PC-3 (cell line): ENCODE results near the gene RALB. TPM values are rescaled to one million over a fixed set of nuclear protein-coding genes. Genes with fewer than 3 reads are reported as not detected.

ENCODE experiments used
- ATAC-seq: fragments of 200-7000 bp; cut with Tn5 transposase; 2 replicates; pipeline ENCODE4 v1.9.1; 2020; ENCODE audit warnings: mild to moderate bottlenecking, moderate library complexity
- BruUV-seq: library from RNA; stranded (reverse); fragments of 400-500 nt; replicated peaks from 2 replicates; lab custom pipeline; 2021; lab: Mats Ljungman, UMichigan
- CTCF ChIA-PET: fragments of 300-600 bp; sonication (Branson Sonifier 250); formaldehyde crosslinking; loops from one replicate; lab custom pipeline; 2022; ENCODE audit warnings: antibody characterized with exemption; lab: Charles Lee
- POLR2A ChIA-PET: fragments of 300-600 bp; sonication (Branson Sonifier 250); formaldehyde crosslinking; loops from one replicate; lab custom pipeline; 2022; ENCODE audit warnings: antibody characterized with exemption; ENCODE audit not compliant: unreplicated experiment; lab: Charles Lee
- DNase-seq: peaks from one replicate; pipeline ENCODE4 v3.0.0-alpha.2; 2015
- H2AFZ ChIP-seq: fragments of 300-600 bp; sonication (generic); 2 replicates; pipeline ENCODE4 v1.6.0; 2016; ENCODE audit warnings: antibody characterized with exemption, low read length
- H3F3A ChIP-seq: fragments of 300-600 bp; sonication (generic); one replicate; pipeline ENCODE4 v1.6.0; 2017; ENCODE audit warnings: antibody characterized with exemption, low read length, control low read depth, mild to moderate bottlenecking; ENCODE audit not compliant: unreplicated experiment
- H3K27ac ChIP-seq: fragments of 300-600 bp; sonication (generic); 2 replicates; pipeline ENCODE4 v1.5.1; 2016; ENCODE audit warnings: mild to moderate bottlenecking, low read length
- H3K27me3 ChIP-seq: fragments of 300-600 bp; sonication (generic); 2 replicates; pipeline ENCODE4 v1.6.1; 2016; ENCODE audit warnings: low read length, mixed read lengths
- H3K36me3 ChIP-seq: fragments of 300-600 bp; sonication (generic); 2 replicates; pipeline ENCODE4 v1.6.1; 2016; ENCODE audit warnings: low read depth, mixed run types, low read length, mixed read lengths
- H3K4me1 ChIP-seq: fragments of 300-600 bp; sonication (generic); 2 replicates; pipeline ENCODE4 v1.5.1; 2016; ENCODE audit warnings: low read length; ENCODE audit not compliant: insufficient read depth
- H3K4me2 ChIP-seq: fragments of 300-600 bp; sonication (generic); 2 replicates; pipeline ENCODE4 v1.6.0; 2016; ENCODE audit warnings: low read length
- H3K4me3 ChIP-seq: fragments of 300-600 bp; sonication (generic); 2 replicates; pipeline ENCODE4 v1.5.1; 2016; ENCODE audit warnings: mild to moderate bottlenecking, low read length, mixed read lengths
- H3K79me2 ChIP-seq: fragments of 300-600 bp; sonication (generic); 2 replicates; pipeline ENCODE4 v1.6.1; 2017; ENCODE audit warnings: low read length, mixed read lengths
- H3K9ac ChIP-seq: fragments of 300-600 bp; sonication (generic); 2 replicates; pipeline ENCODE4 v1.6.0; 2016; ENCODE audit warnings: mild to moderate bottlenecking, low read length
- H3K9me2 ChIP-seq: fragments of 300-600 bp; sonication (generic); replicated peaks from 2 replicates; pipeline ENCODE4 v1.6.1; 2016; ENCODE audit warnings: mixed run types, low read length, mixed read lengths
- H3K9me3 ChIP-seq: fragments of 300-600 bp; sonication (generic); 2 replicates; pipeline ENCODE4 v1.6.1; 2016; ENCODE audit warnings: low read length, mixed read lengths
- H4K20me1 ChIP-seq: fragments of 300-600 bp; sonication (generic); 2 replicates; pipeline ENCODE4 v1.6.1; 2016; ENCODE audit warnings: low read length, mixed read lengths
- CTCF ChIP-seq: fragments of 300-600 bp; sonication (generic); conservative IDR thresholded peaks from 2 replicates; pipeline ENCODE4 v1.5.1; 2017; ENCODE audit warnings: antibody characterized with exemption, low read depth, mild to moderate bottlenecking, low read length
- EZH2 ChIP-seq: fragments of 300-600 bp; sonication (generic); IDR thresholded peaks from one replicate; pipeline ENCODE4 v1.6.1; 2017; ENCODE audit warnings: antibody characterized with exemption, mild to moderate bottlenecking, low read length; ENCODE audit not compliant: unreplicated experiment
- EZH2phosphoT487 ChIP-seq: fragments of 300-600 bp; sonication (generic); IDR thresholded peaks from 2 replicates; pipeline ENCODE4 v1.6.1; 2018; ENCODE audit warnings: mild to moderate bottlenecking, antibody characterized with exemption, low read length, borderline replicate concordance
- intact Hi-C: fragments of 100-400 bp; cut with micrococcal nuclease; formaldehyde crosslinking; loops from 2 replicates; pipeline ENCODE4 v1.9.0; 2023
- total RNA-seq: library from RNA; depleted of rRNA; stranded (reverse); fragments of >200 nt; gene quantifications from 2 replicates; pipeline ENCODE4 v1.2.3, GENCODE V29; 2014

The RALB gene
- total RNA-seq, 1 experiment from 2014 or later = 57.9 TPM

- ATAC-seq (no peak), DNase-seq (no peak)
- no peaks in the 10 kb centered on the region for H3F3A ChIP-seq
- intact Hi-C loops = no loop called here
- H3K27ac ChIP-seq = no peak overlapping the region
- no peaks in the 10 kb centered on the region for H4K20me1 ChIP-seq
- no peak overlapping the region for H3K9ac ChIP-seq
- no peak overlapping the region for H3K4me2 ChIP-seq
- peaks cover 25% of the 10 kb centered on the region for H3K4me1 ChIP-seq
- no peak overlapping the region for H2AFZ ChIP-seq
- no peak overlapping the region for H3K4me3 ChIP-seq
- no peaks in the 10 kb centered on the region for H3K9me2 ChIP-seq
- H3K27me3 ChIP-seq = no peaks in the 10 kb centered on the region
- BruUV-seq = no TSS peak
- ChIA-PET CTCF (no interaction called here), POLR2A (no interaction called here)
- no peaks in the 10 kb centered on the region for H3K36me3 ChIP-seq
- H3K9me3 ChIP-seq = no peaks in the 10 kb centered on the region
- TF ChIP-seq EZH2 (no peak), CTCF (no peak), EZH2phosphoT487 (no peak)
- H3K79me2 ChIP-seq = no peaks in the 10 kb centered on the region
These were observed 5.9 kb upstream of the RALB start for GRCh38 chr2:120246546-120247300.

GRCh38 chr2:120247851-120248250 lies 4.8 kb upstream of the RALB start:
- H4K20me1 ChIP-seq = no peaks in the 10 kb centered on the region
- H3K9ac ChIP-seq = no peak overlapping the region
- H3K4me3 ChIP-seq = no peak overlapping the region
- H3K79me2 ChIP-seq = no peaks in the 10 kb centered on the region
- intact Hi-C loops = no loop called here
- H3K36me3 ChIP-seq = no peaks in the 10 kb centered on the region
- H3K4me2 ChIP-seq = no peak overlapping the region
- H3K4me1 ChIP-seq = peaks cover 28% of the 10 kb centered on the region
- no peaks in the 10 kb centered on the region for H3K9me3 ChIP-seq
- CTCF ChIA-PET = no interaction called here
- H3K27ac ChIP-seq = no peak overlapping the region
- no peak for DNase-seq
- no peaks in the 10 kb centered on the region for H3F3A ChIP-seq
- POLR2A ChIA-PET = no interaction called here
- H2AFZ ChIP-seq = no peak overlapping the region
- no peaks in the 10 kb centered on the region for H3K27me3 ChIP-seq
- TF ChIP-seq CTCF (no peak), EZH2 (no peak), EZH2phosphoT487 (no peak)
- BruUV-seq = no TSS peak
- H3K9me2 ChIP-seq = no peaks in the 10 kb centered on the region
- no peak for ATAC-seq

- Histone ChIP-seq H3K9me2 (no peaks in the 10 kb centered on the region), H3F3A (no peaks in the 10 kb centered on the region), H2AFZ (no peak overlapping the region), H3K36me3 (no peaks in the 10 kb centered on the region), H4K20me1 (0 out of 2 replicates have a peak, but pooled peaks cover 6% of the 10 kb centered on the region), H3K27ac (no peak overlapping the region), H3K9ac (no peak overlapping the region), H3K4me2 (no peak overlapping the region), H3K4me3 (no peak overlapping the region), H3K27me3 (no peaks in the 10 kb centered on the region), H3K79me2 (peaks cover 26% of the 10 kb centered on the region), H3K4me1 (peaks cover 33% of the 10 kb centered on the region), H3K9me3 (no peaks in the 10 kb centered on the region)
- no TSS peak for BruUV-seq
- CTCF ChIA-PET = no interaction called here
- POLR2A ChIA-PET = interaction anchor here (0.6 kb wide), 1 partner anchor 11 kb away, joined by 4 read pairs; no protein-coding TSS in a partner anchor
- ATAC-seq (no peak), DNase-seq (no peak)
- intact Hi-C loops = no loop called here
- no peak for TF ChIP-seq EZH2
- TF ChIP-seq EZH2phosphoT487 = no peak
- TF ChIP-seq CTCF = no peak
These were observed 2.0 kb upstream of the RALB start for GRCh38 chr2:120250640-120251039.
